K562 (cell line): ENCODE measurements around the gene ALOX5. TPM values are rescaled to one million over a fixed set of nuclear protein-coding genes. Genes with fewer than 3 reads are reported as not detected.

Experiments
- ATAC-seq: fragments of 200-7000 bp; cut with Tn5 transposase; 3 replicates; pipeline ENCODE4 v1.9.1; 2020; ENCODE audit warnings: moderate library complexity
- BruUV-seq: library from RNA; stranded (reverse); fragments of 400-500 nt; replicated peaks from 2 replicates; lab custom pipeline; 2021; lab: Mats Ljungman, UMichigan
- CTCF ChIA-PET: fragments of 300-600 bp; formaldehyde crosslinking; extraction: SDS; loops from one replicate; lab custom pipeline; 2021; ENCODE audit warnings: low intra/inter-chr PET ratio; lab: Yijun Ruan, JAX
- POLR2A ChIA-PET: fragments of 300-600, 350-650 bp; sonication (Branson Sonifier 250); formaldehyde crosslinking; extraction: SDS; loops from one replicate; lab custom pipeline; 2021; ENCODE audit warnings: antibody characterized with exemption, inconsistent platforms; lab: Yijun Ruan, JAX
- DNase-seq, 4 experiments: peaks; one replicate each; pipeline versions ENCODE4 v3.0.0 to v3.0.0-alpha.2; 2011 to 2018; ENCODE audit warnings: low spot score in 3 of 4, mixed read lengths in 3 of 4; ENCODE audit errors: extremely low read depth in 1 of 4
- FAIRE-seq: peaks from 2 replicates; lab custom pipeline; 2011; peaks lifted over from hg19 to GRCh38; lab: Jason Lieb, UNC
- H2AFZ ChIP-seq: 2 replicates; pipeline ENCODE4 v1.6.0; 2011; ENCODE audit warnings: low read depth, low read length, control low read depth, inconsistent platforms
- H3K27ac ChIP-seq: fragments of 200-600 bp; 3 replicates; pipeline ENCODE4 v1.8.0; 2011; ENCODE audit warnings: low read depth, mild to moderate bottlenecking, control low read depth, inconsistent platforms, low read length, moderate library complexity, mixed read lengths; ENCODE audit errors: extremely low read depth
- H3K27me3 ChIP-seq, 2 experiments: fragments of 300-600 bp in 1 of 2; 2 replicates in 1 of 2; 3 replicates in 1 of 2; pipeline versions ENCODE4 v1.6.0 to v1.8.0; 2011; ENCODE audit warnings: inconsistent platforms in 2 of 2, low read length in 2 of 2, mild to moderate bottlenecking in 1 of 2, mixed read lengths in 1 of 2, moderate library complexity in 1 of 2; ENCODE audit not compliant: control insufficient read depth in 2 of 2, insufficient read depth in 2 of 2
- H3K36me3 ChIP-seq: fragments of 300-600 bp; 3 replicates; pipeline ENCODE4 v1.8.0; 2011; ENCODE audit warnings: mild to moderate bottlenecking, low read length, inconsistent platforms; ENCODE audit not compliant: control insufficient read depth, insufficient read depth
- H3K4me1 ChIP-seq, 2 experiments: fragments of 200-600 bp in 1 of 2; replicated peaks in 1 of 2; 2 replicates in 1 of 2; 3 replicates in 1 of 2; pipeline versions ENCODE4 v1.5.1 to v1.8.0; 2011; ENCODE audit warnings: inconsistent platforms in 2 of 2, low read length in 2 of 2, mild to moderate bottlenecking in 1 of 2, mixed read lengths in 1 of 2, moderate library complexity in 1 of 2; ENCODE audit not compliant: control insufficient read depth in 2 of 2, insufficient read depth in 2 of 2
- H3K4me2 ChIP-seq: 2 replicates; pipeline ENCODE4 v1.6.1; 2011; ENCODE audit warnings: low read length, control low read depth, inconsistent platforms, mixed read lengths; ENCODE audit not compliant: insufficient read depth
- H3K4me3 ChIP-seq: fragments of 200-600 bp; sonication (generic), shearing (Covaris generic); 2 replicates; pipeline ENCODE4 v1.5.1; 2016; ENCODE audit warnings: control low read depth, inconsistent platforms
- H3K79me2 ChIP-seq: fragments of 200-600 bp; 3 replicates; pipeline ENCODE4 v1.8.0; 2011; ENCODE audit warnings: low read length, inconsistent platforms; ENCODE audit not compliant: control insufficient read depth, insufficient read depth
- H3K9ac ChIP-seq, 2 experiments: 2 replicates each; pipeline versions ENCODE4 v1.6.0 to v1.6.1; 2011; ENCODE audit warnings: low read depth in 2 of 2, low read length in 2 of 2, control low read depth in 1 of 2, inconsistent platforms in 1 of 2, mild to moderate bottlenecking in 1 of 2, mixed read lengths in 1 of 2; ENCODE audit not compliant: insufficient read depth in 1 of 2
- H3K9me1 ChIP-seq: one replicate; pipeline ENCODE4 v1.6.0; 2011; ENCODE audit warnings: inconsistent platforms, mild to moderate bottlenecking, low read length, moderate library complexity; ENCODE audit not compliant: control insufficient read depth, insufficient read depth
- H3K9me3 ChIP-seq: replicated peaks from 2 replicates; pipeline ENCODE4 v1.5.1; 2011; ENCODE audit warnings: low read depth, low read length, inconsistent platforms; ENCODE audit not compliant: control insufficient read depth, insufficient read depth
- H4K20me1 ChIP-seq: replicated peaks from 2 replicates; pipeline ENCODE4 v1.6.1; 2011; ENCODE audit warnings: low read length, inconsistent platforms, mixed read lengths; ENCODE audit not compliant: control insufficient read depth, insufficient read depth
- CBFA2T3 ChIP-seq: fragments of 450-650 bp; IDR thresholded peaks from 2 replicates; pipeline ENCODE4 v1.6.1; 2017
- CREB3L1 ChIP-seq: fragments of 450-650 bp; IDR thresholded peaks from 2 replicates; pipeline ENCODE4 v1.6.1; 2014; ENCODE audit warnings: low read depth, mild to moderate bottlenecking, moderate library complexity, borderline replicate concordance
- HDGF ChIP-seq: fragments of 450-650 bp; IDR thresholded peaks from 2 replicates; pipeline ENCODE4 v1.6.1; 2016
- POLR3A ChIP-seq: IDR thresholded peaks from 2 replicates; pipeline ENCODE4 v1.6.1; 2011; ENCODE audit warnings: borderline replicate concordance, mild to moderate bottlenecking, moderate library complexity; ENCODE audit not compliant: insufficient read length, insufficient read depth; ENCODE audit errors: extremely low read depth
- TEAD4 ChIP-seq, 2 experiments: sonication (generic) in 1 of 2; formaldehyde crosslinking in 1 of 2; IDR thresholded peaks; 2 replicates each; pipeline versions ENCODE4 v1.6.1 to v1.8.0; 2012 to 2022; ENCODE audit warnings: borderline replicate concordance in 1 of 2, inconsistent platforms in 1 of 2, low read length in 1 of 2, mild to moderate bottlenecking in 1 of 2, missing genetic modification reagents in 1 of 2
- ZBTB5 ChIP-seq: fragments of 450-650 bp; IDR thresholded peaks from 2 replicates; pipeline ENCODE4 v1.6.1; 2017; ENCODE audit warnings: antibody characterized with exemption
- ZNF24 ChIP-seq: fragments of 450-650 bp; IDR thresholded peaks from 2 replicates; pipeline ENCODE4 v1.6.1; 2016
- ZNF263 ChIP-seq: sonication (generic); formaldehyde crosslinking; IDR thresholded peaks from 2 replicates; pipeline ENCODE4 v1.8.0; 2022; ENCODE audit warnings: mild to moderate bottlenecking, missing genetic modification reagents, borderline replicate concordance
- ZNF512 ChIP-seq: IDR thresholded peaks from 2 replicates; pipeline ENCODE4 v1.6.1; 2016; ENCODE audit warnings: missing genetic modification characterization, missing compliant biosample characterization
- ZNF551 ChIP-seq: fragments of 250-450 bp; sonication (Bioruptor Pico); IDR thresholded peaks from 2 replicates; pipeline ENCODE4 v1.5.0; 2021; ENCODE audit warnings: mild to moderate bottlenecking, moderate library complexity
- ZNF778 ChIP-seq: fragments of 450-650 bp; formaldehyde crosslinking; IDR thresholded peaks from 2 replicates; pipeline ENCODE4 v1.4.0; 2020; ENCODE audit warnings: mild to moderate bottlenecking, moderate library complexity
- WGBS: fragments of 100-300 bp; shearing (Covaris generic); methylation state at CpG from one replicate; pipeline ENCODE4 v1.1.6; 2016; ENCODE audit warnings: low coverage, mixed read lengths; ENCODE audit not compliant: insufficient coverage; ENCODE audit errors: missing lambda C conversion rate; 5-methylcytosine and 5-hydroxymethylcytosine counted together
- in situ Hi-C: fragments of 300-500 bp; cut with MboI; formaldehyde crosslinking; loops from 4 replicates; pipeline ENCODE4 v1.15.0; 2018; ENCODE audit warnings: inconsistent platforms, mixed read lengths
- intact Hi-C: fragments of 100-400 bp; cut with micrococcal nuclease; formaldehyde crosslinking; loops from 2 replicates; pipeline ENCODE4 v1.14.2; 2022
- polyA plus RNA-seq, 8 experiments: library from polyadenylated mRNA; depleted of rRNA in 4 of 8; stranded (reverse) in 5 of 8; unstranded in 3 of 8; fragments of >200 nt; fragmentation: Nextera tagmentation in 2 of 8; fragmentation: Illumina TruSeq in 1 of 8; extraction: Ambion mirVana in 2 of 8; extraction: Trizol in 1 of 8; gene quantifications; 2 replicates each; pipeline versions ENCODE4 v1.2.1 to v1.2.3, GENCODE V29; 2011 to 2014; ENCODE audit warnings: inconsistent platforms in 1 of 8, missing spikeins in 1 of 8
- total RNA-seq, 7 experiments: library from RNA; depleted of rRNA in 6 of 7; stranded (reverse); fragments of >200 nt in 6 of 7; fragmentation: Illumina TruSeq in 2 of 7; extraction: Trizol in 2 of 7; gene quantifications; 2 replicates each; pipeline versions ENCODE4 v1.2.1 to v1.2.3, GENCODE V29; 2011 to 2021; ENCODE audit warnings: low replicate concordance in 1 of 7
- TF ChIP-seq, protein P1 (sequence below), 2 experiments: fragments of 450-650 bp; IDR thresholded peaks; 2 replicates each; pipeline ENCODE4 v1.6.1; 2016
- TF ChIP-seq, protein P2 (sequence below): fragments of 450-650 bp; formaldehyde crosslinking; IDR thresholded peaks from 2 replicates; pipeline ENCODE4 v1.4.0; 2022; ENCODE audit warnings: missing genetic modification characterization

ALOX5 gene
- total and polyA plus RNA-seq, 9 of the 15 experiments (the other 6 are each of a cell fraction or from before 2014, with no cell fraction given) = 0.10 to 2.4 (median 1.4) TPM

DNA sequence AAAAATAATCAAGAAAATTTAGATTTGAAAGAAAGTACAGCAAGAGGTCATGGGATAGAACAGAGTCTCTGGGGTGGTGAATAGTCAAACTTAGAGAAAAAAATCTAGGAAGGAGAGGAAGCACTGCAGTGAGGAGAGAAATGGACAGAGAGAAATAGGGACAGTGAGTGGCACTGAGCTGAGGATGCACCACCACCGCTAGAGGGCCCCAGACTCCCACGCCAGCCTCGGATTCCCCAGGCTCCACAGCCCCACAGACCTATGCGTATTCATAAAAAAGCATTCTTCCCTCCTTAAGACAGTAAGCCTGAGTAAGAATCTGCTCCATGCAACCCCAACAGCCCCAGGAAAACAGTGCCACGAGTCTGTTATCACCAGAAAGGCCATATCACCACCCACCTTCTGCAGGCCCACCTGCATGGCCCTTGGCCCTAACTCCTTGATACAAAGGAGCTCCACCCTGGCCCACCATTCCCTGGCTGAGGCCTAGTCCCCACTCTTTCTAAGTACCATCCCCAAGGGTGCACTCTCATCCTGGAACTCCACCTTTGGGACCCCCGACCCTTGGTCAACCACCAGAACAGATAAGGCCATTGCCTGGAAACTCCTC lies 91.0 kb downstream of the ALOX5 start:
- H4K20me1 ChIP-seq = no peaks in the 10 kb centered on the region
- H3K4me2 ChIP-seq = no peak overlapping the region
- peak overlapping the region in 1 of 2 experiments; percentile 8; a peak in 1 of 4 replicates for H3K9ac ChIP-seq
- in situ Hi-C loops = loop anchor here (5.0 to 10.0 kb wide), 4 partner anchors 213 to 562 kb away; partner anchors contain the start of genes WASHC2C and ZNF22
- peaks cover 24 to 32% of the 10 kb centered on the region in 2 experiments for H3K4me1 ChIP-seq
- H2AFZ ChIP-seq = no peak overlapping the region
- intact Hi-C loops = loop anchor here (2.0 to 5.0 kb wide), 4 partner anchors 214 to 562 kb away; no protein-coding TSS in a partner anchor
- DNase-seq (peak; percentile 86 to 90 (median 88)), ATAC-seq (peak; percentile 99), FAIRE-seq (peak; percentile 91)
- WGBS = 8% methylated on average over 6 of the region's 6 CpGs
- H3K9me3 ChIP-seq = no peaks in the 10 kb centered on the region
- no peaks in the 10 kb centered on the region for H3K9me1 ChIP-seq
- POLR2A ChIA-PET = interaction anchor here (0.6 to 1.7 kb wide), 7 partner anchors 11 to 215 kb away, joined by 3 to 6 read pairs (median 4); no protein-coding TSS in a partner anchor
- CTCF ChIA-PET = interaction anchor here (0.5 to 1.1 kb wide), 5 partner anchors 31 to 558 kb away, joined by 3 to 7 read pairs (median 3); partner anchors contain the start of gene ZFAND4
- H3K27ac ChIP-seq = no peak overlapping the region
- H3K36me3 ChIP-seq = peaks cover 24% of the 10 kb centered on the region
- no peak overlapping the region for H3K4me3 ChIP-seq
- BruUV-seq = no TSS peak
- H3K79me2 ChIP-seq = peaks cover 36% of the 10 kb centered on the region
- H3K27me3 ChIP-seq = no peaks in the 10 kb centered on the region
- no peak for TF ChIP-seq ZBTB5
- TF ChIP-seq CREB3L1 = peak; percentile 28; the same call in 1 of the 2 replicates
- peak; percentile 51 for TF ChIP-seq CBFA2T3
- TF ChIP-seq, protein P1, sequence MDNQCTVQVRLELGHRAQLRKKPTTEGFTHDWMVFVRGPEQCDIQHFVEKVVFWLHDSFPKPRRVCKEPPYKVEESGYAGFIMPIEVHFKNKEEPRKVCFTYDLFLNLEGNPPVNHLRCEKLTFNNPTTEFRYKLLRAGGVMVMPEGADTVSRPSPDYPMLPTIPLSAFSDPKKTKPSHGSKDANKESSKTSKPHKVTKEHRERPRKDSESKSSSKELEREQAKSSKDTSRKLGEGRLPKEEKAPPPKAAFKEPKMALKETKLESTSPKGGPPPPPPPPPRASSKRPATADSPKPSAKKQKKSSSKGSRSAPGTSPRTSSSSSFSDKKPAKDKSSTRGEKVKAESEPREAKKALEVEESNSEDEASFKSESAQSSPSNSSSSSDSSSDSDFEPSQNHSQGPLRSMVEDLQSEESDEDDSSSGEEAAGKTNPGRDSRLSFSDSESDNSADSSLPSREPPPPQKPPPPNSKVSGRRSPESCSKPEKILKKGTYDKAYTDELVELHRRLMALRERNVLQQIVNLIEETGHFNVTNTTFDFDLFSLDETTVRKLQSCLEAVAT (IDR thresholded peaks at IDR 0.05) = no peak
- no peak for TF ChIP-seq ZNF512 (tag)
- TF ChIP-seq ZNF263 (CRISPR knock-in tag) = no peak
- TF ChIP-seq, protein P2, sequence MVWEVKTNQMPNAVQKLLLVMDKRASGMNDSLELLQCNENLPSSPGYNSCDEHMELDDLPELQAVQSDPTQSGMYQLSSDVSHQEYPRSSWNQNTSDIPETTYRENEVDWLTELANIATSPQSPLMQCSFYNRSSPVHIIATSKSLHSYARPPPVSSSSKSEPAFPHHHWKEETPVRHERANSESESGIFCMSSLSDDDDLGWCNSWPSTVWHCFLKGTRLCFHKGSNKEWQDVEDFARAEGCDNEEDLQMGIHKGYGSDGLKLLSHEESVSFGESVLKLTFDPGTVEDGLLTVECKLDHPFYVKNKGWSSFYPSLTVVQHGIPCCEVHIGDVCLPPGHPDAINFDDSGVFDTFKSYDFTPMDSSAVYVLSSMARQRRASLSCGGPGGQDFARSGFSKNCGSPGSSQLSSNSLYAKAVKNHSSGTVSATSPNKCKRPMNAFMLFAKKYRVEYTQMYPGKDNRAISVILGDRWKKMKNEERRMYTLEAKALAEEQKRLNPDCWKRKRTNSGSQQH (CRISPR knock-in tag) = no peak
- TF ChIP-seq HDGF = no peak
- no peak for TF ChIP-seq ZNF778 (CRISPR knock-in tag)
- no peak for TF ChIP-seq POLR3A
- TF ChIP-seq TEAD4 (IDR thresholded peaks at IDR 0.05; ENCODE audit: low read length) = no peak
- no peak for TF ChIP-seq TEAD4 (CRISPR knock-in tag; IDR thresholded peaks at IDR 0.05; ENCODE audit: borderline replicate concordance)
- no peak for TF ChIP-seq ZNF551 (CRISPR knock-in tag)
- no peak for TF ChIP-seq ZNF24
